Measurements from ENCODE around the gene CAST.

CAST gene

DNA sequence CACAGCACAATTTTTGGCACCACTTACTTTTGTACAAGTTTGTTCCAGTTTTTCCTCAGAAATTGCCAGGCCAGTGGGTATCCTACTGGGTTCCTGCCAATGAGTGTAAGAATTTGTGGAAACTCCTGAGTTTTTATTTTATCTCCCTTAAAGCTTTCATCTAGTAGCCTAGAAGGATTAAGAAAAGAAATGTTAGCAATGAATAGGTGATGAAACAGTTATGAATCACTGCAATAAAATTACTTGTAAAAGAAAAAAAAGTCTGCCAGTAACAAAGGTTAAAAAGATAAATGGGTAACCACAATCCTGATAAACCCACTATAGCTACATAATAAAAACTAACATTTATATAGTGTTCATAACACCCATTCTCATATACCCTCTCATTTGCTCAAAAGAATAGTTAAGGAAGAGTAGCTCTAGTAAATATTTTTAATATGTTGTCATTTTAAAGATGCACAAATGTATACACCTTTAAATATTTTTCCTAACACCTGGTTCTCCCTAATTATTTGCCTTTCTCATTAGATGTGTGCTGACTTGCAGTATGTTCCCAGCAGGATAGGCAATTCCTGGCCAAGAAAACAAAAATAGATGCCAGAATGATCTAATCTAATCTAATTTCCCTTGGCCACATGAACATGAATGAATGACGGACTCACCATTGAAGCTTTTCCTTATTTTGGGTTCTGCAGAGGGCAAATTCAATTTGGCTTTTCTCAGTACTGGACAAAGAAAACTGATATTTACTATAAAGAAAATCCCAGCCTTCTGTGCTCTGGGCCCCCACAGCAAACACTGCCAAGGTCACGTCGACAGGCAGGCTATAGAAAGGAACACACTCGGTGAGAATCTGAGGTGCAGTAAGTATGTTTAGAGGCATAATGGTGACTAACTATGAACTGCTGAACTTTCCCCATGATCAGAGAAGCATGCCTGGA, 119.1 kb downstream of the CAST start:
- DNase-seq (ENCODE audit: low spot score): no peak
- in situ Hi-C loops (cut with MboI; ENCODE audit: low pct_unique_long_range_greater_than_20kb, low sequenced_read_pairs, unreplicated experiment): no loop called here
- TF ChIP-seq, protein P1, sequence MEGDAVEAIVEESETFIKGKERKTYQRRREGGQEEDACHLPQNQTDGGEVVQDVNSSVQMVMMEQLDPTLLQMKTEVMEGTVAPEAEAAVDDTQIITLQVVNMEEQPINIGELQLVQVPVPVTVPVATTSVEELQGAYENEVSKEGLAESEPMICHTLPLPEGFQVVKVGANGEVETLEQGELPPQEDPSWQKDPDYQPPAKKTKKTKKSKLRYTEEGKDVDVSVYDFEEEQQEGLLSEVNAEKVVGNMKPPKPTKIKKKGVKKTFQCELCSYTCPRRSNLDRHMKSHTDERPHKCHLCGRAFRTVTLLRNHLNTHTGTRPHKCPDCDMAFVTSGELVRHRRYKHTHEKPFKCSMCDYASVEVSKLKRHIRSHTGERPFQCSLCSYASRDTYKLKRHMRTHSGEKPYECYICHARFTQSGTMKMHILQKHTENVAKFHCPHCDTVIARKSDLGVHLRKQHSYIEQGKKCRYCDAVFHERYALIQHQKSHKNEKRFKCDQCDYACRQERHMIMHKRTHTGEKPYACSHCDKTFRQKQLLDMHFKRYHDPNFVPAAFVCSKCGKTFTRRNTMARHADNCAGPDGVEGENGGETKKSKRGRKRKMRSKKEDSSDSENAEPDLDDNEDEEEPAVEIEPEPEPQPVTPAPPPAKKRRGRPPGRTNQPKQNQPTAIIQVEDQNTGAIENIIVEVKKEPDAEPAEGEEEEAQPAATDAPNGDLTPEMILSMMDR (IDR thresholded peaks at IDR 0.05; ENCODE audit: extremely low read depth, insufficient read depth, missing control alignments): no peak

DNA sequence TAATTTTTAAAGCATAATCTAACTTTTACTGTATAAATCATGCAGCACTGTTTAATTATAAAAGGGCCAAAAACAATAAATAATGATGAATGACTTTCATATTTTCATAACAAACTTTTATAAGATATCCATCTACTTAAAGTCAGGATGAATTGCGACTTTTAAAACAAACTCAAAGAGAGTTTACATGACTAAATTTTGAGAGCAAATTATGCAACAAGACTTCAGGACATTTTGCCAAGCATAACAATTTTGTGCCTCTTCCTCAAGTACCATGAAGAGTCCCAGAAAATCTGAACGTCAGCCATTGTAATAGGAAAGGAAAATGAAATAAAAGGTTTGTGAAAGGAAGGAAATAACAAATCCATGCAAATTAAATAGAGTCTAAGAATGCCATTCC, 121.2 kb downstream of the CAST start:
- in situ Hi-C loops (cut with MboI; ENCODE audit: low pct_unique_long_range_greater_than_20kb, low sequenced_read_pairs, unreplicated experiment): no loop called here
- no peak for DNase-seq (ENCODE audit: low spot score)
- TF ChIP-seq, protein P1 (IDR thresholded peaks at IDR 0.05; ENCODE audit: extremely low read depth, insufficient read depth, missing control alignments): no peak

DNA sequence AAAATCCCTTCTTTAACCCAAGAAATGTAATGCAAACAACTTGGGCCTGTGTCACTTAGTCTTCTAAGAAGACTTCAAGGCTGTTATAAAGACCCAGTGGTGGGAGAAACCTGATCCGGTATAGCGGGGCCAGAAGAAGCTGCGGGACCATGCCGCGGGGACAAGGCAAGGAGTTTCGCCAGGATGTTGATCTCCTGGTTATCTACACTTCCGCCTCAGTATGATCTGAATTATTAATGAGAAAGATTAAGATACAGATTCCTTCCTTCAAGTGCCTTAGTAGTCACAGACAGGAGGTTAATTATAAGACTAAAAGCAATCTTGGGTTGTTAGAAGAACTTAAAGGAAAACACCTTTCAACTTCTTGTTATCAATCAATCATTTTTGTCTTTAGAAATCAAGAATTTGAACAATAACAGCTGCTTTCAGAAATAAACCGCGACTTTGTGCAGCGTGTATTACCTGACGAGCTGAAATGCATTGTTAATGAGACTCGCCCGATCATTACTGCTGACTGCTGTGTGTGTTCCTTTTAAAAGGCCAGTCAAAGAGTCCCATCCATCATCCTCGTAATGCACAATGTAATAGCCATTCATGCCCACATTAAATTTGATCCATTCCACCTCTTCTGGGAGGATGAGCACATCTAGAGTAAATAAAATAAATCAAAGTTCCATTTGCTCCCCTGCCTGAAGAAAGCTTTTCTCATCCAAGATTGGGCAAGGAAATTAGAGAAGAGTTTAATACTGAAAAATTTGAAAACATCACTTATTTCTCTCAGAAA, 123.3 kb downstream of the CAST start:
- TF ChIP-seq, protein P1 (IDR thresholded peaks at IDR 0.05; ENCODE audit: extremely low read depth, insufficient read depth, missing control alignments): no peak
- no peak for DNase-seq (ENCODE audit: low spot score)
- in situ Hi-C loops (cut with MboI; ENCODE audit: low pct_unique_long_range_greater_than_20kb, low sequenced_read_pairs, unreplicated experiment): no loop called here

DNA sequence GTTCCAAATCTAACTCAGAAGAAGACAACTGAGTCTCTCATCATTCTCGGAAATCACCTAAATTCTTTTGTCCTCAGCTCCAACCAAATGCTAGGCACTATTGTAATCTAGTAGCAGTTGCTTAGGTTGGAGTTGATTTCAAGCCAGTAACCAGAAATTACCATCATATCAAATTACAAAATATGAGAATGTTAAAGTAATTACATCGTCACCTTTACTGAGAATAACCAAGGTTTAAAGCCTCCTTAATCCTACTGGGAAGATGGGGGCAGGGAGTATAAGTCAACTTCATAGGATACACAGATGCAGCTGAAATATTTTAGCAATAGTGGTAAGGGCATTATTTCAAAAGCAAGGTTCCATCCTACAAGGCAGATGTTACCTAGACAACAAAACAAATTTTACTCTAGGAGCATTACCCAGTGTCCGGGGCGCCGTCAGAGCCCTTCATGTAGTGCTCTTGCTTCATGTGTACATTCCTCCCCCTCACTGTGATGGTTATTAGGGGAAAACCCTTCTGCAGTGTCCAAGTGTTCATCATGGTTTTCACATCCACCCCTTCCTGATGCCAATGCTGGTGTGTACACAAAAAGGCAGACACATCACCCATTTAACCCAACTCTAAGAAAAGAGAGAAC, 126.1 kb downstream of the CAST start:
- DNase-seq (ENCODE audit: low spot score): no peak
- in situ Hi-C loops (cut with MboI; ENCODE audit: low pct_unique_long_range_greater_than_20kb, low sequenced_read_pairs, unreplicated experiment): no loop called here
- TF ChIP-seq, protein P1 (IDR thresholded peaks at IDR 0.05; ENCODE audit: extremely low read depth, insufficient read depth, missing control alignments): no peak

DNA sequence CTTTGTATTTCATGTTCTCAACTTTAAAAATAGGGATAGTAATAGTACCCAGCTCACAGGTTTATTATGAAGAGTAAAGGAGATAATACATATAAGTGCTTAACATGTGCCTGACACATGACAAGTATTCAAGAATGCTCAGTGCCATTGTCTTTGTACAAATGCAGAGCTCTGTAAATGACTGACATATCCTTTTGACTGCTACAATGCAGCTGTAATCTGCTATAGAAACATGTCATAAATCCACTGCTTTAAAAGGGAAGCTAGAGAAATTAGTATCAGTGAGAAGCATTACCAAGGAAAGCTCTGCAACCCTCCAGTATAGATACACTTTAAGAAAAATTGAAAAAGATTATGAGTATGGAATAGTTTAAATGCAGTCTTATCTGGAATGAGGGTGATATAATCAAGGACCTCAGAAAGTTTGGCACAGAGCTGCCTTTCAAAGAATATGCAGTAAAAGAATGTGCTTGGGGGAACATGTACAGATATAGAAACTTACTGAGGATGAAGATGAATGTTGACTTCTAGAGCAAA, 127.7 kb downstream of the CAST start:
- DNase-seq (ENCODE audit: low spot score): no peak
- in situ Hi-C loops (cut with MboI; ENCODE audit: low pct_unique_long_range_greater_than_20kb, low sequenced_read_pairs, unreplicated experiment): no loop called here
- TF ChIP-seq, protein P1 (IDR thresholded peaks at IDR 0.05; ENCODE audit: extremely low read depth, insufficient read depth, missing control alignments): no peak

DNA sequence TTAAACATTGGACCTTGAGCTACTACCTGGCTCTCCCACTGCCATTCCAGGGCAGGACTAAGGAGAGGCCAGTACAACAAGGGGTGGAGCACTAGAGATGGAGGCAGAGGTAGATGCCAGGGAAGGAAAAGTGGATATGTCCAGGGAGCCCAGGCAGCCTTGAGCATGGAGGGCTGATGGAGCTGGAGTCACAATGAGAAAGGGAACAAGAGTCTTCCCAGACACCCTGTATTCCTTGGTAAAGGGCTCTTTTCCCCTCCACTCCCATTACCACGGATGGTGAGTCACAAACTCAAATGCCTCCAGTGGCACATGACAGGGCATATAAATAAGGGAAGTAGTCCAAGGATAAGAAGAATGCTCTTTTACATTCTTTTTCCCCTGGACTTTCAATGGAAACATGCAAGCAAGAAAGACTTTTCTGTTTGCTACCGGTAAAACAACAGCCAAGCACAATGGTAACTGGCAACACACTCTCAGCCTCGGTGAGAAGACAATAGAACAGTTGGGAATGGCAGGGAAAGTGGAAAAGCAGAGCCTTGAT, 128.9 kb downstream of the CAST start:
- DNase-seq (ENCODE audit: low spot score): no peak
- TF ChIP-seq, protein P1 (IDR thresholded peaks at IDR 0.05; ENCODE audit: extremely low read depth, insufficient read depth, missing control alignments): no peak
- in situ Hi-C loops (cut with MboI; ENCODE audit: low pct_unique_long_range_greater_than_20kb, low sequenced_read_pairs, unreplicated experiment): no loop called here

Data from GM13977 (cell line).